Left renal pelvis (tissue), 4 donors: ENCODE results near the gene CASP6. TPM values are rescaled to one million over a fixed set of nuclear protein-coding genes. Genes with fewer than 3 reads are reported as not detected.

ENCODE experiments used
- DNase-seq, 4 donors: peaks; one replicate each; pipeline ENCODE4 v3.0.0-alpha.2; 2013; ENCODE audit warnings: low read depth in 4 of 4, low spot score in 3 of 4
- polyA plus RNA-seq, 4 donors: library from polyadenylated mRNA; unstranded; fragments of 120-200 nt; gene quantifications; one replicate each; pipeline ENCODE4 v1.2.1, GENCODE V29; 2013; ENCODE audit not compliant: insufficient read length in 4 of 4

The CASP6 gene
- polyA plus RNA-seq, 4 donors, result 18.9 to 45.2 (median 39.5) TPM

DNA sequence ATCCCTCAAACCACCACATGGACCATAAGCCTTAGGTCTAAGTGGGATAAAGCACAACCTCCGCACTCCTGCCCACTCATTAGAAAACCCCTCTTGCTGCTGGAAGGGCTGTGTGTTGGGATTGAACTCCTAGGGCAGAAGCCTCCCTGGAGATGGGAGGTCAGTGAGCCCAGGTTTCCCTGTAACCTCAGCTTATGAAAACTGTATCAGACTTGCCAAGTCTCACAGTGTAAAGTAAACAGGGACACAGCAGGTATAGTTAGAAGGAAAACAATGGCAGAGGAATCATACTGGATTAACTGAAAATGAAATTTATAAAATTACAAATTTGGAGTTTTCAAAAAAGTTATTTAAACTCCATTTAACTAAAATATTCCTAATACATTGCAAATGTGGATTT, 29.9 kb downstream of the CASP6 start:
- no peak for DNase-seq

GRCh38 chr4:109672169-109672930, 30.9 kb downstream of the CASP6 start:
- no peak for DNase-seq

- DNase-seq, result no peak
Measured at GRCh38 chr4:109671350-109671749, 31.9 kb downstream of the CASP6 start.

- DNase-seq, result no peak
Measured at GRCh38 chr4:109665783-109666485, 37.3 kb downstream of the CASP6 start.

DNA sequence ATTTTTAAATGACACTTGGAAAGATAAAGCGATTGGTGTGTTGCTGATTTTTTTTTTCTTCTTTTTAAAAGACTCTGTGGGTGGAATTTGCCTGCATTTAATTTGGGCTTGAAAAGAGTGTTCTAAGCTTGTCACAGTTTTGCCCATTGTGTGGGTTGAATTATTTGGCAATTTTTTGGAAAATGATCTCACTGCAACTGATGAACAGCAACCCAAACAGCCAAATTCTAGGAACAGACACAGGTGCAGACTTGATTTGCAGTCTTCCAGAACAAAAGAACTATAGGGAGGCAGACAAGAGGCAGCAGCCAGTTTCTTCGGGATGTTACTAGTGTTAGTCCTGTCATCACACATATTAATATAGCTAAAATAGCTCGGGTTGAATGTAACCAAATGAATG, 40.5 kb downstream of the CASP6 start:
- no peak for DNase-seq

DNA sequence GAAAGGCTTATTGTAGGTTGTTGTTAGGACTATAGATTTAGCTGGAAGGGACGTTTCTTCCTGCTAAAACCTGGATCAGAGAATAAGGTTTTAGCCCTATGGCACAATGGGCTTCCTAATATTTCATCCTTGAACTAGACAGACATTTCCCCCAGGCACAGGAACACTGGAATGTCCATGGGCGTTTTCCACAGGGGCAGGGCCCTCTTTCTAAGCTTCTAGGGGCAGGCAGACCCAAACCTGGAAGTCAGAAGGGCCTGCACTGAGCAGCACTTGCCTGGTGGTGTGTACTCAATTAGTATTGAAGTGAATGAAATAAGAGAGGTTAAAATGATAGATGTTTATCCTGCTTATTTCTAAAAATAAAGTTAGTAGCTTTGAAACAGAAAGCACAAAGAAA, 41.1 kb downstream of the CASP6 start:
- no peak for DNase-seq

GRCh38 chr4:109658871-109659410, 44.3 kb downstream of the CASP6 start:
- DNase-seq, result no peak

- no peak for DNase-seq
Measured at GRCh38 chr4:109657854-109658418, 45.3 kb downstream of the CASP6 start.

DNA sequence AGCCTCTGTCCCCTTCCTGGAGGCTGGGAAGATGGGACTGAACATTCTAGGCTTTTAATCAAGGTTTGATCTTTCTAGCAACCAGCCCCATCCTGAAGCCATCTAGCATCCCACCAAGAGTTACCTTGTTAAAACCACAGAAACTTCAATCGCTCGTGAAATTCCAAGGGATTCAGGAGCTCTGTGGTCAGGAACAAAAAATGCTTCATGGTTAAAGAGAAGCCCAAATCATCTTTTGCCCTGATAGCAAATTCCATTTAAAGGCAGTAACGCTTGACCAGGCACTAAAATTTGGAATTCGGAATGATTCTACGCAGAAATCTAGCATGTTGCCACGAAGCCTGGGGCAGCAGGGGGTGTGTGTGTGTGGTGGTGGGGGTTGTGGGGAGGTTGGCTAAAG, 47.8 kb downstream of the CASP6 start:
- DNase-seq, result no peak

GRCh38 chr4:109649872-109650271, 53.4 kb downstream of the CASP6 start:
- DNase-seq, result no peak

GRCh38 chr4:109648997-109649575, 54.2 kb downstream of the CASP6 start:
- no peak for DNase-seq

DNA sequence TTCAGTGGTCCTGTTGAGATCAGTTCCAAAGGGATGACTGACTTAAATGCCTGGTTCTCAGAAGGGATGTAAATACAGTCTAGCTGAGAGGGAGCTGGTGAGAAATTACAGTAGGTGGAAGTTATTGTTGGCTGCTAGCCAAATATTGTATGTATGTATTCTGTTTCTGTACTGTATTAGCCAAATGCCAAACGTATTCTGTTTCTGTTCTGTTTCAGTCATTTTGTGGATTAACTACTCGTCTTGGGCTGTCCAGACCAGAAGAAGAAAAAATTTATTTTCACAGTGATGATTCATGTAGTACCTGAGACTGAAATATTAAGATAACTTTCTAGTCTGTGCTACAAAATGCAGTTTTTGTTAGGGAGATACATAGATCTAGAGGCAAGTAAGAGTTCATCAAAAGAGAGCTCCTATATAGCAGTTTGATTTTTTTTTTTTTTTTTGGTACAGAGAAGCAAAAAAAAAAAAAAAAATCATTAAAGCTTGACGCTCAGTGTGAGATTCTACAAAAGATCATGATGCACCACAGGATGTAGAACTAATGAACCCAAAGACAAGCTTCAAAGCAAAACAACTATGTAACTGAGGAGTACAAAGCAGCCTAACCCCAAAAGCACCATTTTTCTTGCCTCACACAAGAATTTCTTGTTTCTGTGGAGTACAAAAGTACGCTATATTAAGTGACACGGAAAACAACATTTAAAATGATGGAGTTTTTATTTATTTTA, 54.8 kb downstream of the CASP6 start:
- no peak for DNase-seq

DNA sequence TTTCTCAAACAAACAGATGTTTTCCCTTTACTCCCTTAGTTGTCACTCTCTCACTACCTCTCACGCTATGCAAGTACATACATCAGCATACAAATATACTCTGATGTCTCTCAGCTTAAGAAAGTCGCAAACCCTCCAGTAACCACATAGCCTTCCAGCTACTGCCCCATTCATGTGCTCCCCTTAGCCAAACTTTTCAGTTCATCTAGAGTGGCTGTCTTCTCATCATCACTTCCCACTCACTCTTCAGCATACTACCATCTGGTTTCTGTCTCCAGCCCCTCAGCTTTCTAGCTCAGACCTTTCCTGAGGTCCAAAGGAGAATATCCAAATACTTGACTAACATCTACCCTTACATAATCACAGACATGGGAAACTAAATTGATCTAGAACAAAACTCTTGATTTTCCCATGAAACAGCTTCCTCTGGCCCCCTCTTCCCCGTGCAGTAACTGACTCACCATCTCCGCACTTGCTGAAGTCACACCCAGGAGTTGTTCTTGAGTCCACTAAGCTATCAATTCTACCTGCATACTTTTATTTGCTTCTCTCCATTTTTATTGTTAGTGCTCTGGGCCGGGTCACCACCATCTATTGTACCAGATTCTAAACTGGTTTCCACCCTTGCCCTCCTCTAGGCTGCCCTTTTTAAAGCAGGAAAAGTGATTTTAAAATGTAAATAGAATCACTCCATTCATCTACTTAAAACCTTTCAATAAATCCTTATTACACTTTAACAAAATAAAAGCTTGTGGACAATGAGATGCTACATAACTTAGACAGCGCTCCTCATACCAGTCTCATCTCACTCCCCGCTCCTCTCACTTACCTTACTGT, 57.2 kb downstream of the CASP6 start:
- DNase-seq, result no peak

DNA sequence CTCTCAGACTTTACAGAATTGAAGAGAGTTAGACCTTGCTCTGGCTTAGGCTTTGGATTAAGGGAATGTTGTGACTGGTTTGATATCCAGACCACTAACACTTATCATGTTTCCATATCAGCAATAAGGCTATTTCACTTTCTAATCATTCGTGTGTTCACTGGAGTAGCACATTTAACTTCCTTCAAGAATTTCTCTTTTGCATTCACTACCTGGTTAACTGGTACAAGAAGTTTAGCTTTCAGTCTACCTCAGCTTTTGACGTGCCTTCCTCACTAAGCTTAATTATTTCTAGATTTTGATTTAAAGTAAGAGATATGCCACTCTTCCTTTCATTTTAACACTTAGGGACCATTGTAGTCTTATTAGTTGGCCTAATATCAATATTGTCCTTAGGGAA, 62.6 kb downstream of the CASP6 start:
- DNase-seq, result no peak

Other genes starting within 250 kb of the CASP6 start
- 10 to 100 TPM in 2 of 4 donors, 1 to 10 TPM in 2; 9.0 to 12.1 (median 9.8) TPM for gene MCUB, start 143.2 kb downstream of the CASP6 start, polyA plus RNA-seq
- 10 to 100 TPM; 24.4 to 34.0 (median 32.1) TPM for gene PLA2G12A, start 26.6 kb upstream of the CASP6 start, polyA plus RNA-seq
- gene CFI, start 98.6 kb upstream of the CASP6 start, polyA plus RNA-seq, result 10 to 100 TPM; 71.2 to 87.0 (median 80.1) TPM
- gene GAR1, start 112.3 kb upstream of the CASP6 start, polyA plus RNA-seq, result 10 to 100 TPM; 32.7 to 46.4 (median 42.9) TPM
- gene RRH, start 124.5 kb upstream of the CASP6 start, polyA plus RNA-seq, result under 1 TPM; 0.18 to 0.69 (median 0.45) TPM
- gene LRIT3, start 144.7 kb upstream of the CASP6 start, polyA plus RNA-seq, result under 1 TPM; 0.05 to 0.79 (median 0.57) TPM
- gene EGF, start 209.4 kb upstream of the CASP6 start, polyA plus RNA-seq, result 1 to 10 TPM in 3 of 4 donors, under 1 TPM in 1; 0.42 to 3.8 (median 3.8) TPM